ENCODE results near the gene TMEM132D. TPM values are rescaled to one million over a fixed set of nuclear protein-coding genes. Genes with fewer than 3 reads are reported as not detected.

Gene TMEM132D
- total and polyA plus RNA-seq, 2 donors (not counting 3 experiments of a cell fraction or from before 2014, with no cell fraction given): not detected

GRCh38 chr12:129152351-129153104 is 751.3 kb downstream of the TMEM132D start:
- CTCF ChIA-PET: no interaction called here
- H3K9me1 ChIP-seq (replicated peaks; ENCODE audit: control insufficient read depth, extremely low read depth, insufficient read depth, low read length): no peaks in the 10 kb centered on the region
- no peaks in the 10 kb centered on the region for H4K20me1 ChIP-seq (replicated peaks; ENCODE audit: control insufficient read depth, extremely low read depth, insufficient read depth, low read length)
- POLR2A ChIA-PET: no interaction called here
- no peak for TF ChIP-seq EZH2 (IDR thresholded peaks at IDR 0.05; ENCODE audit: borderline replicate concordance, low read depth, low read length, severe bottlenecking)
- no peak for TF ChIP-seq MYC (IDR thresholded peaks at IDR 0.05; ENCODE audit: low read depth, low read length)
- TF ChIP-seq GATA2 (IDR thresholded peaks at IDR 0.05; ENCODE audit: insufficient read depth, insufficient read length, low read depth, low read length): no peak
- no peak for TF ChIP-seq JUN (IDR thresholded peaks at IDR 0.05; ENCODE audit: borderline replicate concordance, insufficient read depth, insufficient read length, low read depth)
- TF ChIP-seq FOS (IDR thresholded peaks at IDR 0.05; ENCODE audit: borderline replicate concordance, insufficient read depth, low read length): no peak
- no peak for TF ChIP-seq POLR2A (IDR thresholded peaks at IDR 0.05; ENCODE audit: low read depth, low read length)
- no peak for TF ChIP-seq CTCF (IDR thresholded peaks at IDR 0.05; ENCODE audit: extremely low read depth in 1 of 2, insufficient read depth in 1 of 2, low read depth in 1 of 2, low read length in 2 of 2)
- no peak for TF ChIP-seq POLR2AphosphoS5 (IDR thresholded peaks at IDR 0.05; ENCODE audit: insufficient read depth, low read depth, low read length)
- TF ChIP-seq MAX (IDR thresholded peaks at IDR 0.05; ENCODE audit: insufficient read depth, insufficient read length): no peak
- no peak overlapping the region for H3K9ac ChIP-seq (replicated peaks; ENCODE audit: extremely low read depth, insufficient read depth, low read length)
- DNase-seq (ENCODE audit: low read depth, low spot score): no peak
- H2AFZ ChIP-seq (ENCODE audit: low read depth, low read length): no peak overlapping the region
- H3K79me2 ChIP-seq (ENCODE audit: control insufficient read depth, insufficient read depth, low read length): no peaks in the 10 kb centered on the region
- H3K4me3 ChIP-seq (replicated peaks in 1 of 3; ENCODE audit: insufficient read depth in 1 of 3, low read depth in 1 of 3, low read length in 3 of 3): no peak overlapping the region
- intact Hi-C loops (cut with micrococcal nuclease) (no loop called here), dilution Hi-C loops (cut with MboI; ENCODE audit: extremely low pct_ligation_motif_present, low sequenced_read_pairs) (no loop called here)
- no peaks in the 10 kb centered on the region for H3K27me3 ChIP-seq (ENCODE audit: control insufficient read depth in 2 of 2, insufficient read depth in 2 of 2, low read length in 2 of 2)
- BruUV-seq (replicated peaks): no TSS peak
- H3K4me2 ChIP-seq (ENCODE audit: insufficient read depth, low read length): no peak overlapping the region
- no peaks in the 10 kb centered on the region for H3K36me3 ChIP-seq (ENCODE audit: control insufficient read depth in 2 of 2, extremely low read depth in 1 of 2, insufficient read depth in 2 of 2, low read length in 2 of 2)
- FAIRE-seq: no peak
- no peaks in the 10 kb centered on the region for H3K4me1 ChIP-seq (ENCODE audit: control insufficient read depth, extremely low read depth, insufficient read depth, low read length)
- peaks cover 7% of the 10 kb centered on the region for H3K9me3 ChIP-seq (replicated peaks; ENCODE audit: control insufficient read depth, insufficient read depth, low read length)
- H3K27ac ChIP-seq (ENCODE audit: insufficient read depth, low read depth, low read length): no peak overlapping the region
